OCI-LY7 (cell line): Measurements from ENCODE around the gene VPS9D1. TPM values are rescaled to one million over a fixed set of nuclear protein-coding genes. Genes with fewer than 3 reads are reported as not detected.

Source experiments
- BruUV-seq: library from RNA; stranded (reverse); fragments of 400-500 nt; replicated peaks from 2 replicates; lab custom pipeline; 2021; lab: Mats Ljungman, UMichigan
- CTCF ChIA-PET: fragments of 300-600 bp; sonication (Branson Sonifier 250); formaldehyde crosslinking; loops from one replicate; lab custom pipeline; 2022; ENCODE audit warnings: antibody characterized with exemption; ENCODE audit not compliant: unreplicated experiment; lab: Charles Lee
- POLR2A ChIA-PET: fragments of 300-600 bp; sonication (Branson Sonifier 250); formaldehyde crosslinking; loops from one replicate; lab custom pipeline; 2022; ENCODE audit warnings: antibody characterized with exemption; lab: Charles Lee
- DNase-seq: peaks from one replicate; pipeline ENCODE4 v3.0.0-alpha.2; 2015; ENCODE audit warnings: low spot score
- H2AFZ ChIP-seq: fragments of 200-600 bp; sonication (generic), shearing (Covaris generic); 2 replicates; pipeline ENCODE4 v1.6.1; 2014; ENCODE audit warnings: mild to moderate bottlenecking, antibody characterized with exemption, low read length, moderate library complexity
- H3K27ac ChIP-seq: fragments of 200-600 bp; sonication (generic); 2 replicates; pipeline ENCODE4 v1.5.1; 2014; ENCODE audit warnings: mixed run types, low read depth, mild to moderate bottlenecking, moderate library complexity, low read length, inconsistent platforms; ENCODE audit not compliant: poor library complexity, severe bottlenecking
- H3K36me3 ChIP-seq: fragments of 200-600 bp; sonication (generic); 2 replicates; pipeline ENCODE4 v1.6.1; 2014; ENCODE audit warnings: mild to moderate bottlenecking, antibody characterized with exemption, low read length, moderate library complexity, mixed read lengths; ENCODE audit not compliant: insufficient read depth
- H3K4me1 ChIP-seq: fragments of 200-600 bp; sonication (generic); 2 replicates; pipeline ENCODE4 v1.5.1; 2014; ENCODE audit warnings: mild to moderate bottlenecking, low read length; ENCODE audit not compliant: insufficient read depth, poor library complexity, severe bottlenecking
- H3K4me2 ChIP-seq: fragments of 200-600 bp; sonication (generic); 2 replicates; pipeline ENCODE4 v1.6.1; 2014; ENCODE audit warnings: mild to moderate bottlenecking, low read length
- H3K4me3 ChIP-seq: fragments of 200-600 bp; sonication (generic); 2 replicates; pipeline ENCODE4 v1.5.1; 2014; ENCODE audit warnings: mild to moderate bottlenecking, low read depth, low read length; ENCODE audit not compliant: poor library complexity, severe bottlenecking
- H3K79me2 ChIP-seq: fragments of 200-600 bp; sonication (generic); 2 replicates; pipeline ENCODE4 v1.6.1; 2016; ENCODE audit warnings: low read depth, mild to moderate bottlenecking, low read length, moderate library complexity, mixed read lengths; ENCODE audit not compliant: insufficient read depth
- H3K9me2 ChIP-seq: fragments of 200-600 bp; sonication (generic); 2 replicates; pipeline ENCODE4 v1.6.1; 2016; ENCODE audit warnings: mild to moderate bottlenecking, low read length, mixed read lengths; ENCODE audit not compliant: insufficient read depth
- H3K9me3 ChIP-seq: fragments of 200-600 bp; sonication (generic); 2 replicates; pipeline ENCODE4 v1.6.1; 2014; ENCODE audit warnings: mild to moderate bottlenecking, mixed run types, low read length, mixed read lengths
- H4K20me1 ChIP-seq: fragments of 200-600 bp; sonication (generic); 2 replicates; pipeline ENCODE4 v1.6.1; 2014; ENCODE audit warnings: mild to moderate bottlenecking, antibody characterized with exemption, low read length, moderate library complexity, mixed read lengths; ENCODE audit not compliant: insufficient read depth
- CTCF ChIP-seq: fragments of 200-600 bp; sonication (generic); conservative IDR thresholded peaks from 2 replicates; pipeline ENCODE4 v1.5.1; 2014; ENCODE audit warnings: mild to moderate bottlenecking, antibody characterized with exemption, low read length, moderate library complexity, mixed read lengths
- EZH2phosphoT487 ChIP-seq: fragments of 200-600 bp; sonication (generic); IDR thresholded peaks from 2 replicates; pipeline ENCODE4 v1.6.1; 2018; ENCODE audit warnings: low read depth, borderline replicate concordance, mild to moderate bottlenecking, mixed run types, antibody characterized with exemption, low read length, moderate library complexity, mixed read lengths
- intact Hi-C: fragments of 100-400 bp; cut with micrococcal nuclease; formaldehyde crosslinking; loops from one replicate; pipeline ENCODE4 v1.10.0; 2022; ENCODE audit not compliant: unreplicated experiment
- total RNA-seq, 2 experiments: library from RNA; depleted of rRNA in 1 of 2; stranded (reverse); fragments of >200 nt in 1 of 2; shearing (Covaris generic) in 1 of 2; gene quantifications; 2 replicates each; pipeline ENCODE4 v1.2.3, GENCODE V29; 2014 to 2022

Gene VPS9D1
- total RNA-seq, 2 experiments from 2014 or later, result 3.1 to 4.6 TPM

- Histone ChIP-seq H3K4me1 (peaks cover 13% of the 10 kb centered on the region), H3K36me3 (peaks cover 62% of the 10 kb centered on the region), H2AFZ (no peak overlapping the region), H3K9me3 (peaks cover 7% of the 10 kb centered on the region; the same call in 1 of the 2 replicates), H3K9me2 (no peaks in the 10 kb centered on the region), H3K79me2 (peaks cover 25% of the 10 kb centered on the region; the same call in 1 of the 2 replicates), H4K20me1 (no peaks in the 10 kb centered on the region), H3K4me3 (no peak overlapping the region), H3K4me2 (peak overlapping the region; percentile 100; the same call in 1 of the 2 replicates), H3K27ac (no peak overlapping the region)
- ChIA-PET CTCF (interaction anchor here (0.6 kb wide), 1 partner anchor 594 kb away, joined by 8 read pairs; no protein-coding TSS in a partner anchor), POLR2A (interaction anchor here (0.7 kb wide), 1 partner anchor 12 kb away, joined by 4 read pairs; no protein-coding TSS in a partner anchor)
- DNase-seq, result no peak
- BruUV-seq, result no TSS peak
- TF ChIP-seq EZH2phosphoT487, result no peak
- TF ChIP-seq CTCF, result no peak
- intact Hi-C loops, result no loop called here
Measured at GRCh38 chr16:89688395-89688794, 32.3 kb downstream of the VPS9D1 start.

- no peaks in the 10 kb centered on the region for H3K9me2 ChIP-seq
- peak; percentile 73 for DNase-seq
- TSS peak; percentile 69 for BruUV-seq
- H2AFZ ChIP-seq, result peak overlapping the region; percentile 61
- peaks cover 25% of the 10 kb centered on the region; the same call in 1 of the 2 replicates for H3K79me2 ChIP-seq
- H3K27ac ChIP-seq, result peak overlapping the region; percentile 86
- peak overlapping the region; percentile 100 for H3K4me2 ChIP-seq
- peak overlapping the region; percentile 74 for H3K4me3 ChIP-seq
- TF ChIP-seq CTCF (no peak), EZH2phosphoT487 (no peak)
- ChIA-PET POLR2A (interaction anchor here (0.6 to 0.7 kb wide), 2 partner anchors 16 to 235 kb away, joined by 3 read pairs; no protein-coding TSS in a partner anchor), CTCF (no interaction called here)
- peaks cover 7% of the 10 kb centered on the region; the same call in 1 of the 2 replicates for H3K9me3 ChIP-seq
- peaks cover 13% of the 10 kb centered on the region for H3K4me1 ChIP-seq
- H4K20me1 ChIP-seq, result no peaks in the 10 kb centered on the region
- intact Hi-C loops, result no loop called here
- H3K36me3 ChIP-seq, result peaks cover 52% of the 10 kb centered on the region
Measured at GRCh38 chr16:89687092-89687940, 33.4 kb downstream of the VPS9D1 start.
